Measurements from ENCODE around the gene DBP. TPM values are rescaled to one million over a fixed set of nuclear protein-coding genes. Genes with fewer than 3 reads are reported as not detected.

DBP gene
- total and polyA plus RNA-seq, 2 of the 13 experiments (the other 11 are each of a cell fraction or from before 2014, with no cell fraction given), result 1.7 to 5.8 TPM

DNA sequence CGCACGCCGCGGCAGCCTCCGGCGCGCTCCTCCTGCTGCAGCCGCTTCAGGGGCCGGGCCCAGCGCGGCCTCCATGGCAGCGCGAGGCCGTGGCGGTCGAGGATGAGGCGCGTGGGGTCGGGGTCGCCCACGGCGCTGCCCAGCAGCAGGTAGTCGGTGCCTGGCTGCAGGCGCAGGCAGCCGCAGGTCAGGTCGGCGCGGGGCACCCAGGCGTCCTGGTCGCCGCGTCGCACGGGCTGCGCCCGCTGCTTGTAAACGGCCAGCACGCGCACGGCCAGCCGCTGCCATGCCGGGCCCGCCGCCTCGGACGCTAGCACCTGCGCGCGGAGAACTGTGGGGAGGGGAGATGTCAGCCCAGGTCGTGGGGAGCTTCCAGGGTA lies 24.5 kb upstream of the DBP start:
- WGBS (ENCODE audit: low lambda C conversion rate), result 90% methylated on average over 13 of the region's 50 CpGs
- Histone ChIP-seq H3K27ac (ENCODE audit: extremely low read length, insufficient read depth, low read length) (no peak overlapping the region), H3K4me1 (ENCODE audit: insufficient read depth, low read length) (no peaks in the 10 kb centered on the region), H3K27me3 (ENCODE audit: control insufficient read depth in 1 of 2, insufficient read depth in 2 of 2, low read length in 2 of 2) (peaks cover 1 to 6% of the 10 kb centered on the region in 2 experiments; a peak in 2 of 5 replicates), H2AFZ (ENCODE audit: low read length) (no peak overlapping the region), H3K36me3 (replicated peaks in 1 of 2; ENCODE audit: control insufficient read depth in 1 of 2, insufficient read depth in 2 of 2, low read length in 2 of 2) (no peaks in the 10 kb centered on the region), H3K9me3 (ENCODE audit: low read length) (no peaks in the 10 kb centered on the region), H3K9ac (ENCODE audit: insufficient read depth, low read depth, low read length) (no peak overlapping the region), H3K4me3 (replicated peaks in 1 of 3; ENCODE audit: insufficient read depth in 1 of 3, low read depth in 2 of 3, low read length in 3 of 3) (no peak overlapping the region), H3K79me2 (ENCODE audit: insufficient read depth, low read length) (no peaks in the 10 kb centered on the region), H3K4me2 (ENCODE audit: low read depth, low read length) (no peak overlapping the region), H4K20me1 (ENCODE audit: insufficient read depth, low read length) (no peaks in the 10 kb centered on the region)
- DNase-seq (ENCODE audit: low spot score), result no peak
- ATAC-seq, result no peak
- in situ Hi-C loops (cut with HindIII; ENCODE audit: extremely low pct_ligation_motif_present, low pct_unique_long_range_greater_than_20kb) (no loop called here), intact Hi-C loops (cut with micrococcal nuclease; ENCODE audit: unreplicated experiment) (no loop called here)
- no TSS peak for BruUV-seq (replicated peaks)
- POLR2A ChIA-PET, result no interaction called here
- no peak for FAIRE-seq
- CTCF ChIA-PET (ENCODE audit: low intra/inter-chr PET ratio, low total read pairs), result no interaction called here
- TF ChIP-seq NR2F2 (IDR thresholded peaks at IDR 0.05; ENCODE audit: borderline replicate concordance, low read depth), result no peak
- no peak for TF ChIP-seq ZNF724P (CRISPR knock-in tag; IDR thresholded peaks at IDR 0.05; ENCODE audit: borderline replicate concordance)
- TF ChIP-seq, protein P1, sequence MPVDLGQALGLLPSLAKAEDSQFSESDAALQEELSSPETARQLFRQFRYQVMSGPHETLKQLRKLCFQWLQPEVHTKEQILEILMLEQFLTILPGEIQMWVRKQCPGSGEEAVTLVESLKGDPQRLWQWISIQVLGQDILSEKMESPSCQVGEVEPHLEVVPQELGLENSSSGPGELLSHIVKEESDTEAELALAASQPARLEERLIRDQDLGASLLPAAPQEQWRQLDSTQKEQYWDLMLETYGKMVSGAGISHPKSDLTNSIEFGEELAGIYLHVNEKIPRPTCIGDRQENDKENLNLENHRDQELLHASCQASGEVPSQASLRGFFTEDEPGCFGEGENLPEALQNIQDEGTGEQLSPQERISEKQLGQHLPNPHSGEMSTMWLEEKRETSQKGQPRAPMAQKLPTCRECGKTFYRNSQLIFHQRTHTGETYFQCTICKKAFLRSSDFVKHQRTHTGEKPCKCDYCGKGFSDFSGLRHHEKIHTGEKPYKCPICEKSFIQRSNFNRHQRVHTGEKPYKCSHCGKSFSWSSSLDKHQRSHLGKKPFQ (CRISPR knock-in tag; IDR thresholded peaks at IDR 0.05; ENCODE audit: insufficient replicate concordance), result no peak
- TF ChIP-seq, protein P2, sequence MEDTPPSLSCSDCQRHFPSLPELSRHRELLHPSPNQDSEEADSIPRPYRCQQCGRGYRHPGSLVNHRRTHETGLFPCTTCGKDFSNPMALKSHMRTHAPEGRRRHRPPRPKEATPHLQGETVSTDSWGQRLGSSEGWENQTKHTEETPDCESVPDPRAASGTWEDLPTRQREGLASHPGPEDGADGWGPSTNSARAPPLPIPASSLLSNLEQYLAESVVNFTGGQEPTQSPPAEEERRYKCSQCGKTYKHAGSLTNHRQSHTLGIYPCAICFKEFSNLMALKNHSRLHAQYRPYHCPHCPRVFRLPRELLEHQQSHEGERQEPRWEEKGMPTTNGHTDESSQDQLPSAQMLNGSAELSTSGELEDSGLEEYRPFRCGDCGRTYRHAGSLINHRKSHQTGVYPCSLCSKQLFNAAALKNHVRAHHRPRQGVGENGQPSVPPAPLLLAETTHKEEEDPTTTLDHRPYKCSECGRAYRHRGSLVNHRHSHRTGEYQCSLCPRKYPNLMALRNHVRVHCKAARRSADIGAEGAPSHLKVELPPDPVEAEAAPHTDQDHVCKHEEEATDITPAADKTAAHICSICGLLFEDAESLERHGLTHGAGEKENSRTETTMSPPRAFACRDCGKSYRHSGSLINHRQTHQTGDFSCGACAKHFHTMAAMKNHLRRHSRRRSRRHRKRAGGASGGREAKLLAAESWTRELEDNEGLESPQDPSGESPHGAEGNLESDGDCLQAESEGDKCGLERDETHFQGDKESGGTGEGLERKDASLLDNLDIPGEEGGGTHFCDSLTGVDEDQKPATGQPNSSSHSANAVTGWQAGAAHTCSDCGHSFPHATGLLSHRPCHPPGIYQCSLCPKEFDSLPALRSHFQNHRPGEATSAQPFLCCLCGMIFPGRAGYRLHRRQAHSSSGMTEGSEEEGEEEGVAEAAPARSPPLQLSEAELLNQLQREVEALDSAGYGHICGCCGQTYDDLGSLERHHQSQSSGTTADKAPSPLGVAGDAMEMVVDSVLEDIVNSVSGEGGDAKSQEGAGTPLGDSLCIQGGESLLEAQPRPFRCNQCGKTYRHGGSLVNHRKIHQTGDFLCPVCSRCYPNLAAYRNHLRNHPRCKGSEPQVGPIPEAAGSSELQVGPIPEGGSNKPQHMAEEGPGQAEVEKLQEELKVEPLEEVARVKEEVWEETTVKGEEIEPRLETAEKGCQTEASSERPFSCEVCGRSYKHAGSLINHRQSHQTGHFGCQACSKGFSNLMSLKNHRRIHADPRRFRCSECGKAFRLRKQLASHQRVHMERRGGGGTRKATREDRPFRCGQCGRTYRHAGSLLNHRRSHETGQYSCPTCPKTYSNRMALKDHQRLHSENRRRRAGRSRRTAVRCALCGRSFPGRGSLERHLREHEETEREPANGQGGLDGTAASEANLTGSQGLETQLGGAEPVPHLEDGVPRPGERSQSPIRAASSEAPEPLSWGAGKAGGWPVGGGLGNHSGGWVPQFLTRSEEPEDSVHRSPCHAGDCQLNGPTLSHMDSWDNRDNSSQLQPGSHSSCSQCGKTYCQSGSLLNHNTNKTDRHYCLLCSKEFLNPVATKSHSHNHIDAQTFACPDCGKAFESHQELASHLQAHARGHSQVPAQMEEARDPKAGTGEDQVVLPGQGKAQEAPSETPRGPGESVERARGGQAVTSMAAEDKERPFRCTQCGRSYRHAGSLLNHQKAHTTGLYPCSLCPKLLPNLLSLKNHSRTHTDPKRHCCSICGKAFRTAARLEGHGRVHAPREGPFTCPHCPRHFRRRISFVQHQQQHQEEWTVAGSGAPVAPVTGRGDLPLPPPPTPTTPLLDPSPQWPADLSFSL (CRISPR knock-in tag; IDR thresholded peaks at IDR 0.05), result no peak
- no peak for TF ChIP-seq NCOR1 (IDR thresholded peaks at IDR 0.05; ENCODE audit: borderline replicate concordance, low read length)
- TF ChIP-seq IKZF4 (CRISPR knock-in tag; IDR thresholded peaks at IDR 0.05; ENCODE audit: borderline replicate concordance, low read depth, not compliant biosample characterization), result no peak
- no peak for TF ChIP-seq CBX5 (CRISPR knock-in tag; IDR thresholded peaks at IDR 0.05; ENCODE audit: borderline replicate concordance)
- TF ChIP-seq ASH2L (IDR thresholded peaks at IDR 0.05; ENCODE audit: insufficient read length, low read depth, low read length), result no peak
- no peak for TF ChIP-seq TMF1 (CRISPR knock-in tag; IDR thresholded peaks at IDR 0.05; ENCODE audit: low read depth)
- TF ChIP-seq ATM (IDR thresholded peaks at IDR 0.05; ENCODE audit: borderline replicate concordance), result no peak
- no peak for TF ChIP-seq GATA4 (IDR thresholded peaks at IDR 0.05; ENCODE audit: borderline replicate concordance, low read depth)
- no peak for TF ChIP-seq ARNTL (CRISPR knock-in tag; IDR thresholded peaks at IDR 0.05)
- no peak for TF ChIP-seq HOXA3 (CRISPR knock-in tag; IDR thresholded peaks at IDR 0.05)
- TF ChIP-seq DNMT1 (CRISPR knock-in tag; IDR thresholded peaks at IDR 0.05), result no peak

Measured in HepG2 (cell line).